RWPE2 (cell line): ENCODE results near the gene MUC2.

Source experiments
- ATAC-seq: fragments of 200-7000 bp; cut with Tn5 transposase; 3 replicates; pipeline ENCODE4 v1.9.1; 2021; ENCODE audit warnings: low read depth
- DNase-seq: peaks from one replicate; pipeline ENCODE4 v3.0.0-alpha.2; 2020; ENCODE audit warnings: low spot score
- H3K27ac ChIP-seq: fragments of 450-650 bp; 2 replicates; pipeline ENCODE4 v1.5.1; 2017; ENCODE audit warnings: mild to moderate bottlenecking; ENCODE audit not compliant: poor library complexity, severe bottlenecking
- H3K27me3 ChIP-seq: fragments of 250-450 bp; sonication (Bioruptor Pico); 2 replicates; pipeline ENCODE4 v1.5.1; 2021; ENCODE audit warnings: mild to moderate bottlenecking, moderate library complexity; ENCODE audit not compliant: insufficient read depth, poor library complexity, severe bottlenecking
- H3K36me3 ChIP-seq: fragments of 250-450 bp; sonication (Bioruptor Pico); 2 replicates; pipeline ENCODE4 v1.5.1; 2020; ENCODE audit warnings: low read depth, mild to moderate bottlenecking, moderate library complexity
- H3K4me1 ChIP-seq: fragments of 250-450 bp; sonication (Bioruptor Pico); 2 replicates; pipeline ENCODE4 v1.5.1; 2021; ENCODE audit warnings: mild to moderate bottlenecking, moderate library complexity; ENCODE audit not compliant: insufficient read depth, poor library complexity, severe bottlenecking
- H3K4me3 ChIP-seq: fragments of 250-450 bp; sonication (Bioruptor Pico); 2 replicates; pipeline ENCODE4 v1.5.1; 2021; ENCODE audit warnings: mild to moderate bottlenecking, moderate library complexity; ENCODE audit not compliant: severe bottlenecking
- H3K9me3 ChIP-seq: fragments of 250-450 bp; sonication (Bioruptor Pico); 2 replicates; pipeline ENCODE4 v1.5.1; 2021; ENCODE audit warnings: mild to moderate bottlenecking, moderate library complexity; ENCODE audit not compliant: severe bottlenecking
- TF ChIP-seq, protein P1 (sequence below): fragments of 450-650 bp; IDR thresholded peaks from one replicate; pipeline ENCODE4 v1.5.1; 2017; ENCODE audit warnings: mild to moderate bottlenecking, moderate library complexity; ENCODE audit not compliant: poor library complexity, severe bottlenecking

The MUC2 gene

DNA sequence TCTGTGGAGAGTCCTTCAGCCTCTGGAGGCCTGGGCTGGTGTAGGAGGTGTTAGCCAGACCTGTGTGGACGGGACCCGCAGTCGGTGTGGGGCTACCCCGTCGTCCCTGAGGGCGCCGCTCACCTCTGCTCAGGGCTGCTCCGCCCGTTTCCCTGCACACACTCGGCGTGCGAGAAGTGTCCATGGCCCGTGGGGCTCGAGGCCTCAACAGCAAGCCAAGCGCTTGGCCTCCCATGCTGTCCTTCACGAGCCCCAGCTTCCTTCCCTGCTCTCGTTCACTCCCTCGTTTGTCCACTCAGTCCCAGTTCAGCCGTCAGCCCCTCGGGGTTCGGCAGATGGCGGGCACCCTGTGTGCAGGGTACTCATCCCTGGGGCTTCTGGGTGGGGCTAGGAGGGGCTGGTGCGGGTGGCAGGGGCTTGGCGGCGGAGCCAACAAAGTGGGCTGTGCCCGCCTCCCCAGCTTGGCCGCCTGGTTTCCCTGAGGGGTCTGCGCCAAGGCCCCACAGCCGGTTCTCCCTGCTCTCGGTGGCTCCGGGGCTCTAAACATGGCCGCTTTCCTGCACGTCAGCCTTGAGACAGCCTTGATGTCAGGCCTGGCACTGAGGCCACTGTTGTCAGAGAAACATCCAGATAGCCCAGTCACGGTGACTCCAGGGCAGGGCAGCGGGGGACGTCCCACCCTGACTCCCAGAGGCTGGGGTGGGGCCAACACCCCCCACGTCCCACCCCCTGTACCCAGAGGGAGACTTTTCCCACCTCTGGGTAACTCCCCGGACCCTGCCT is 41.5 kb upstream of the MUC2 start:
- Histone ChIP-seq H3K4me3 (no peak overlapping the region), H3K36me3 (no peaks in the 10 kb centered on the region), H3K27ac (no peak overlapping the region), H3K27me3 (no peaks in the 10 kb centered on the region), H3K9me3 (no peaks in the 10 kb centered on the region), H3K4me1 (no peaks in the 10 kb centered on the region)
- ATAC-seq (no peak), DNase-seq (no peak)
- TF ChIP-seq, protein P1, sequence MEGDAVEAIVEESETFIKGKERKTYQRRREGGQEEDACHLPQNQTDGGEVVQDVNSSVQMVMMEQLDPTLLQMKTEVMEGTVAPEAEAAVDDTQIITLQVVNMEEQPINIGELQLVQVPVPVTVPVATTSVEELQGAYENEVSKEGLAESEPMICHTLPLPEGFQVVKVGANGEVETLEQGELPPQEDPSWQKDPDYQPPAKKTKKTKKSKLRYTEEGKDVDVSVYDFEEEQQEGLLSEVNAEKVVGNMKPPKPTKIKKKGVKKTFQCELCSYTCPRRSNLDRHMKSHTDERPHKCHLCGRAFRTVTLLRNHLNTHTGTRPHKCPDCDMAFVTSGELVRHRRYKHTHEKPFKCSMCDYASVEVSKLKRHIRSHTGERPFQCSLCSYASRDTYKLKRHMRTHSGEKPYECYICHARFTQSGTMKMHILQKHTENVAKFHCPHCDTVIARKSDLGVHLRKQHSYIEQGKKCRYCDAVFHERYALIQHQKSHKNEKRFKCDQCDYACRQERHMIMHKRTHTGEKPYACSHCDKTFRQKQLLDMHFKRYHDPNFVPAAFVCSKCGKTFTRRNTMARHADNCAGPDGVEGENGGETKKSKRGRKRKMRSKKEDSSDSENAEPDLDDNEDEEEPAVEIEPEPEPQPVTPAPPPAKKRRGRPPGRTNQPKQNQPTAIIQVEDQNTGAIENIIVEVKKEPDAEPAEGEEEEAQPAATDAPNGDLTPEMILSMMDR: no peak

DNA sequence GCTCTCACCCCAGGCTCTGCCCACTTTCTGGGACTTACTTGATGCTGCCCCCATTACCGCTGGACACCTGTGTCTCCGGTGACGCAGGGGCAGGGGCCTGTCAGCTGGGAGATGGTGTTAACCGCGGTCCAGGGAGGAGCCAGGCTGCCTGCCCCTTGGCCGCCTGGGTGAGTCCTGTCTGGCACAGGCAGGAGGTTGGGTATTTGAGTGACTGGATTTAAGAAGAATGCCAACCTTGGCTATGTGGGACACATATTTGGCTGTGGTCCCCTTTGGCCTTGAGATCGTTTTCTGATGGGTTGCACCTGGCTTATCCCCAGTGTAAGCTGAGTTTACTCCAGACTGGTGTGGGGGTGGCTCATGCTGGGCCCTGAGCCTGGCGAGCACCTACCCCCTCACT is 40.7 kb upstream of the MUC2 start:
- no peak for ATAC-seq
- Histone ChIP-seq H3K9me3 (no peaks in the 10 kb centered on the region), H3K27me3 (no peaks in the 10 kb centered on the region), H3K27ac (no peak overlapping the region), H3K4me1 (no peaks in the 10 kb centered on the region), H3K4me3 (no peak overlapping the region), H3K36me3 (no peaks in the 10 kb centered on the region)
- DNase-seq: no peak
- TF ChIP-seq, protein P1: no peak

DNA sequence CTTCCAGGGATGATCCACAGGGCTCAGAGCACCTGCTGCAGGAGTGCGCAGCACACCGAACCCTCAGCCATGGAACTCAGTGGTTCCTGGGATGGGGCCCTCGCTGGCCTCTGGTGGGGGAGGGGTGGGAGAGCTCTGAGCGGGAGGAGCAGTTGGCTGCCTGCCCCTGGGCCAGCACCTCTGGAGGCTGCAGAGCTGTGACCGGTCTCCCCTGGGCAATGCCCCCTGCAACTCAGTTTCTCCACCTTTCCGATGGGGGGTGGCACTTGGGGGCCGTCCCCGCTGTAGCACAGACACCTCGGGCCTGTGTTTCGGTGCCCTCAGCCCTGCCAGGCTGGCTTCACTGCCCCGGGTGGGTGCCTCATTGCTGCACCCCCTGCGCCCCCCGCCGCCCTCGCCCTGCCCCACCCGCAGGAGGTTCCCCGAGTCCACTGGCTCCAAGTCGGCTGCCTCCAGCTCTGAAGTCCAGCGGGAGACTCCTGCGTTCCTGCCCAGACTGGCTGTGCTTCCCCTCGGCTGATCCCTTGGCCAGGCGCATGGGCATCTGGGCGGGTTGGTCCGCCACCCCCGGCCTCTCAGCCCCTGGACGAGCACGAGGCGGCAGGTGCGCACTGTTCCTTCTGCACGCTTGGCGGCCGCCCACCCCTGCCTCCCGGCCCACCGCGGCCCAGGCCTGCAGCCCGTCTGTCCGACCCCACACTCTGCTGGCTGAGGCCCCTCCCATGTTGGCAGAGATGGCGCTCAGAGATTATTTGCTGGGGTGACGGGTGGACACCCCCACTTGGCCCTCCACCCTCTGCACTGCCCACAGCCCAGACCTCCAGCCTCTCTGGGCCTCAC is 40.0 kb upstream of the MUC2 start:
- H3K36me3 ChIP-seq: no peaks in the 10 kb centered on the region
- no peaks in the 10 kb centered on the region for H3K9me3 ChIP-seq
- H3K27me3 ChIP-seq: no peaks in the 10 kb centered on the region
- no peak overlapping the region for H3K27ac ChIP-seq
- H3K4me1 ChIP-seq: no peaks in the 10 kb centered on the region
- DNase-seq (no peak), ATAC-seq (no peak)
- TF ChIP-seq, protein P1: no peak
- H3K4me3 ChIP-seq: no peak overlapping the region

DNA sequence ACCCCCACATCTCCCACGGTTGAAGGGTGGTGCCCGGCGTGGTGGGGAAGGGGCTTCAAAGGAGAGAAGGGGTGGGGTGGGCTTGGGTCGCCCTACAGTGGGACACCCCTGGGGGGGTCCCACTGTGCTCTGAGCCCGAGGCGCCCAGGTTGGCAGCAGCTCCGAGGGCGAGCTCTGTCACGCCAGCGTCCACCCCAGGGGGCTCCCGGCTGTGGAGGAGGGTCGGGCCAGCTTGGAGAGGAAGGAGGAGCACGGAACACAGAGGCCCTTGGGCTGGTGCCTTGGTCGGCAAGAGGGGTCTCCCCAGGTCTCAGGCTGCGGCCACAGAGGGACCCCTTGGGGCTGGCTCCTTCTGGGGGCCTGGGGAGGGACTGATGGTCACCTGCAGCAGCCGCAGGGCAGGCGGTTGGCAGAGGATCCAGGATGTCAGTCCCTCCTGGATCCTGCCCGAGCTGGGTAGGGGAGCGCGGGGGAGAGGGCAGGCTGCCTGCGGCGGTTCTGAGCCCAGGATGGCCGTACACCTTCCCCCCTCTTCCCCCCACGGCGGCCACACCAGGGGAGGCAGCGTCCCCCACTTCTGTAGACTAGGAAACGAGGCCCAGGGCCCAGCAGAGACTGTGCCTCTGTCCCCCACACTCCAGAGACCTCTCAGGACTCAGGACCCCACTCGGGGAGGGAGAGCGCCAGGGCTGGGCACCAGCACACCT is 38.9 kb upstream of the MUC2 start:
- Histone ChIP-seq H3K4me3 (no peak overlapping the region), H3K27me3 (no peaks in the 10 kb centered on the region), H3K27ac (no peak overlapping the region), H3K36me3 (no peaks in the 10 kb centered on the region), H3K4me1 (no peaks in the 10 kb centered on the region), H3K9me3 (no peaks in the 10 kb centered on the region)
- DNase-seq (no peak), ATAC-seq (no peak)
- TF ChIP-seq, protein P1: no peak
